K562 (cell line): ENCODE results near the gene SMAD1. TPM values are rescaled to one million over a fixed set of nuclear protein-coding genes. Genes with fewer than 3 reads are reported as not detected.
"Not testable (repeated sequence)": the region's sequence is repeated elsewhere in the genome, so short reads cannot be mapped to it uniquely, and the experiment has no call there.

Experiments
- ATAC-seq: fragments of 200-7000 bp; cut with Tn5 transposase; 3 replicates; pipeline ENCODE4 v1.9.1; 2020; ENCODE audit warnings: moderate library complexity
- BruUV-seq: library from RNA; stranded (reverse); fragments of 400-500 nt; replicated peaks from 2 replicates; lab custom pipeline; 2021; lab: Mats Ljungman, UMichigan
- CTCF ChIA-PET: fragments of 300-600 bp; formaldehyde crosslinking; extraction: SDS; loops from one replicate; lab custom pipeline; 2021; ENCODE audit warnings: low intra/inter-chr PET ratio; lab: Yijun Ruan, JAX
- POLR2A ChIA-PET: fragments of 300-600, 350-650 bp; sonication (Branson Sonifier 250); formaldehyde crosslinking; extraction: SDS; loops from one replicate; lab custom pipeline; 2021; ENCODE audit warnings: antibody characterized with exemption, inconsistent platforms; lab: Yijun Ruan, JAX
- DNase-seq, 4 experiments: peaks; one replicate each; pipeline versions ENCODE4 v3.0.0 to v3.0.0-alpha.2; 2011 to 2018; ENCODE audit warnings: low spot score in 3 of 4, mixed read lengths in 3 of 4; ENCODE audit errors: extremely low read depth in 1 of 4
- FAIRE-seq: peaks from 2 replicates; lab custom pipeline; 2011; peaks lifted over from hg19 to GRCh38; lab: Jason Lieb, UNC
- H2AFZ ChIP-seq: 2 replicates; pipeline ENCODE4 v1.6.0; 2011; ENCODE audit warnings: low read depth, low read length, control low read depth, inconsistent platforms
- H3K27ac ChIP-seq: fragments of 200-600 bp; 3 replicates; pipeline ENCODE4 v1.8.0; 2011; ENCODE audit warnings: low read depth, mild to moderate bottlenecking, control low read depth, inconsistent platforms, low read length, moderate library complexity, mixed read lengths; ENCODE audit errors: extremely low read depth
- H3K27me3 ChIP-seq, 2 experiments: fragments of 300-600 bp in 1 of 2; 2 replicates in 1 of 2; 3 replicates in 1 of 2; pipeline versions ENCODE4 v1.6.0 to v1.8.0; 2011; ENCODE audit warnings: inconsistent platforms in 2 of 2, low read length in 2 of 2, mild to moderate bottlenecking in 1 of 2, mixed read lengths in 1 of 2, moderate library complexity in 1 of 2; ENCODE audit not compliant: control insufficient read depth in 2 of 2, insufficient read depth in 2 of 2
- H3K36me3 ChIP-seq: fragments of 300-600 bp; 3 replicates; pipeline ENCODE4 v1.8.0; 2011; ENCODE audit warnings: mild to moderate bottlenecking, low read length, inconsistent platforms; ENCODE audit not compliant: control insufficient read depth, insufficient read depth
- H3K4me1 ChIP-seq, 2 experiments: fragments of 200-600 bp in 1 of 2; replicated peaks in 1 of 2; 2 replicates in 1 of 2; 3 replicates in 1 of 2; pipeline versions ENCODE4 v1.5.1 to v1.8.0; 2011; ENCODE audit warnings: inconsistent platforms in 2 of 2, low read length in 2 of 2, mild to moderate bottlenecking in 1 of 2, mixed read lengths in 1 of 2, moderate library complexity in 1 of 2; ENCODE audit not compliant: control insufficient read depth in 2 of 2, insufficient read depth in 2 of 2
- H3K4me2 ChIP-seq: 2 replicates; pipeline ENCODE4 v1.6.1; 2011; ENCODE audit warnings: low read length, control low read depth, inconsistent platforms, mixed read lengths; ENCODE audit not compliant: insufficient read depth
- H3K4me3 ChIP-seq: fragments of 200-600 bp; sonication (generic), shearing (Covaris generic); 2 replicates; pipeline ENCODE4 v1.5.1; 2016; ENCODE audit warnings: control low read depth, inconsistent platforms
- H3K79me2 ChIP-seq: fragments of 200-600 bp; 3 replicates; pipeline ENCODE4 v1.8.0; 2011; ENCODE audit warnings: low read length, inconsistent platforms; ENCODE audit not compliant: control insufficient read depth, insufficient read depth
- H3K9ac ChIP-seq, 2 experiments: 2 replicates each; pipeline versions ENCODE4 v1.6.0 to v1.6.1; 2011; ENCODE audit warnings: low read depth in 2 of 2, low read length in 2 of 2, control low read depth in 1 of 2, inconsistent platforms in 1 of 2, mild to moderate bottlenecking in 1 of 2, mixed read lengths in 1 of 2; ENCODE audit not compliant: insufficient read depth in 1 of 2
- H3K9me1 ChIP-seq: one replicate; pipeline ENCODE4 v1.6.0; 2011; ENCODE audit warnings: inconsistent platforms, mild to moderate bottlenecking, low read length, moderate library complexity; ENCODE audit not compliant: control insufficient read depth, insufficient read depth
- H3K9me3 ChIP-seq: replicated peaks from 2 replicates; pipeline ENCODE4 v1.5.1; 2011; ENCODE audit warnings: low read depth, low read length, inconsistent platforms; ENCODE audit not compliant: control insufficient read depth, insufficient read depth
- H4K20me1 ChIP-seq: replicated peaks from 2 replicates; pipeline ENCODE4 v1.6.1; 2011; ENCODE audit warnings: low read length, inconsistent platforms, mixed read lengths; ENCODE audit not compliant: control insufficient read depth, insufficient read depth
- ETV5 ChIP-seq: sonication (generic); formaldehyde crosslinking; IDR thresholded peaks from 2 replicates; pipeline ENCODE4 v1.4.0; 2020; ENCODE audit warnings: low read depth, mild to moderate bottlenecking, missing genetic modification reagents
- GMEB1 ChIP-seq: fragments of 250-450 bp; sonication (Bioruptor Pico); IDR thresholded peaks from 2 replicates; pipeline ENCODE4 v1.4.0; 2020; ENCODE audit warnings: mild to moderate bottlenecking
- HOMEZ ChIP-seq: fragments of 250-450 bp; sonication (Bioruptor Pico); IDR thresholded peaks from 2 replicates; pipeline ENCODE4 v1.4.0; 2020; ENCODE audit warnings: mild to moderate bottlenecking, moderate library complexity
- PRDM10 ChIP-seq: fragments of 450-650 bp; IDR thresholded peaks from 2 replicates; pipeline ENCODE4 v1.6.1; 2018; ENCODE audit not compliant: partially characterized antibody
- YBX1 ChIP-seq: fragments of 450-650 bp; IDR thresholded peaks from 2 replicates; pipeline ENCODE4 v1.7.1; 2016; ENCODE audit warnings: mild to moderate bottlenecking
- ZNF174 ChIP-seq: fragments of 250-450 bp; sonication (Bioruptor Pico); IDR thresholded peaks from 2 replicates; pipeline ENCODE4 v1.4.0; 2020; ENCODE audit warnings: mild to moderate bottlenecking
- WGBS: fragments of 100-300 bp; shearing (Covaris generic); methylation state at CpG from one replicate; pipeline ENCODE4 v1.1.6; 2016; ENCODE audit warnings: low coverage, mixed read lengths; ENCODE audit not compliant: insufficient coverage; ENCODE audit errors: missing lambda C conversion rate; 5-methylcytosine and 5-hydroxymethylcytosine counted together
- in situ Hi-C: fragments of 300-500 bp; cut with MboI; formaldehyde crosslinking; loops from 4 replicates; pipeline ENCODE4 v1.15.0; 2018; ENCODE audit warnings: inconsistent platforms, mixed read lengths
- intact Hi-C: fragments of 100-400 bp; cut with micrococcal nuclease; formaldehyde crosslinking; loops from 2 replicates; pipeline ENCODE4 v1.14.2; 2022
- polyA plus RNA-seq, 8 experiments: library from polyadenylated mRNA; depleted of rRNA in 4 of 8; stranded (reverse) in 5 of 8; unstranded in 3 of 8; fragments of >200 nt; fragmentation: Nextera tagmentation in 2 of 8; fragmentation: Illumina TruSeq in 1 of 8; extraction: Ambion mirVana in 2 of 8; extraction: Trizol in 1 of 8; gene quantifications; 2 replicates each; pipeline versions ENCODE4 v1.2.1 to v1.2.3, GENCODE V29; 2011 to 2014; ENCODE audit warnings: inconsistent platforms in 1 of 8, missing spikeins in 1 of 8
- total RNA-seq, 7 experiments: library from RNA; depleted of rRNA in 6 of 7; stranded (reverse); fragments of >200 nt in 6 of 7; fragmentation: Illumina TruSeq in 2 of 7; extraction: Trizol in 2 of 7; gene quantifications; 2 replicates each; pipeline versions ENCODE4 v1.2.1 to v1.2.3, GENCODE V29; 2011 to 2021; ENCODE audit warnings: low replicate concordance in 1 of 7

The SMAD1 gene
- total and polyA plus RNA-seq, 9 of the 15 experiments (the other 6 are each of a cell fraction or from before 2014, with no cell fraction given): 0.05 to 0.54 (median 0.21) TPM; not detected in 3

GRCh38 chr4:145567516-145567915 is 85.9 kb downstream of the SMAD1 start (continued):
- TF ChIP-seq PRDM10 (no peak), YBX1 (no peak), HOMEZ (CRISPR knock-in tag) (no peak), ZNF174 (CRISPR knock-in tag) (no peak), ETV5 (no peak), GMEB1 (no peak)

GRCh38 chr4:145574546-145574945 is 92.9 kb downstream of the SMAD1 start:
- H3K4me2 ChIP-seq, BruUV-seq, DNase-seq, FAIRE-seq, H3K79me2 ChIP-seq, ATAC-seq, intact Hi-C loops, POLR2A ChIA-PET, H3K4me1 ChIP-seq, H4K20me1 ChIP-seq, H3K4me3 ChIP-seq, H3K27ac ChIP-seq, H3K36me3 ChIP-seq, H3K9me3 ChIP-seq, H2AFZ ChIP-seq, H3K9me1 ChIP-seq, CTCF ChIA-PET, H3K9ac ChIP-seq, H3K27me3 ChIP-seq: not testable (repeated sequence)
- WGBS: 2% methylated on average over 7 of the region's 7 CpGs
- in situ Hi-C loops: loop anchor here (25.0 kb wide), 1 partner anchor 337 kb away; no protein-coding TSS in a partner anchor
